ENCODE results near the gene TRAK1.

TRAK1 gene

DNA sequence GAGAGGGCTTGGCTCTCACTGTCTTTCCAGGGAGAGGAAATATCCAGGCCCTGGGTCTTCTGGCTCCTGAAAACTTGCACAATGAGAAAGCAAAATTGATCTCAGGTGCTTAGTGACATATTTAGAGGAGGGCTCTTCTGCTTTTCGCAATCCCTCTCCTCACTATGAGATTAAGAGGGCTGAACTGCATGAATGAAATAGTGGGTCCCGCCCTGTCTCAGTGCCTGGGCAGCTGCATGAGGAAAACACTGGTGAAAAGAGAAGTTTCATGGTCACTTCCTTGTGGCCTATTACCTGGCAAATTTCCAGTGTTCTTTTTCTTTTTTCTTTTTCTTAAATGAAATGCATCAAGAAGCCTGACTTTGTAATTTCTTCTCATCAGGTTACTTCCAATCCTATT is 73.5 kb downstream of the TRAK1 start:
- DNase-seq (ENCODE audit: low read depth) = no peak
- TF ChIP-seq, protein P1, sequence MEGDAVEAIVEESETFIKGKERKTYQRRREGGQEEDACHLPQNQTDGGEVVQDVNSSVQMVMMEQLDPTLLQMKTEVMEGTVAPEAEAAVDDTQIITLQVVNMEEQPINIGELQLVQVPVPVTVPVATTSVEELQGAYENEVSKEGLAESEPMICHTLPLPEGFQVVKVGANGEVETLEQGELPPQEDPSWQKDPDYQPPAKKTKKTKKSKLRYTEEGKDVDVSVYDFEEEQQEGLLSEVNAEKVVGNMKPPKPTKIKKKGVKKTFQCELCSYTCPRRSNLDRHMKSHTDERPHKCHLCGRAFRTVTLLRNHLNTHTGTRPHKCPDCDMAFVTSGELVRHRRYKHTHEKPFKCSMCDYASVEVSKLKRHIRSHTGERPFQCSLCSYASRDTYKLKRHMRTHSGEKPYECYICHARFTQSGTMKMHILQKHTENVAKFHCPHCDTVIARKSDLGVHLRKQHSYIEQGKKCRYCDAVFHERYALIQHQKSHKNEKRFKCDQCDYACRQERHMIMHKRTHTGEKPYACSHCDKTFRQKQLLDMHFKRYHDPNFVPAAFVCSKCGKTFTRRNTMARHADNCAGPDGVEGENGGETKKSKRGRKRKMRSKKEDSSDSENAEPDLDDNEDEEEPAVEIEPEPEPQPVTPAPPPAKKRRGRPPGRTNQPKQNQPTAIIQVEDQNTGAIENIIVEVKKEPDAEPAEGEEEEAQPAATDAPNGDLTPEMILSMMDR (conservative IDR thresholded peaks at IDR 0.05; ENCODE audit: low read length) = no peak
- H3K4me3 ChIP-seq (ENCODE audit: low read length) = no peak overlapping the region

DNA sequence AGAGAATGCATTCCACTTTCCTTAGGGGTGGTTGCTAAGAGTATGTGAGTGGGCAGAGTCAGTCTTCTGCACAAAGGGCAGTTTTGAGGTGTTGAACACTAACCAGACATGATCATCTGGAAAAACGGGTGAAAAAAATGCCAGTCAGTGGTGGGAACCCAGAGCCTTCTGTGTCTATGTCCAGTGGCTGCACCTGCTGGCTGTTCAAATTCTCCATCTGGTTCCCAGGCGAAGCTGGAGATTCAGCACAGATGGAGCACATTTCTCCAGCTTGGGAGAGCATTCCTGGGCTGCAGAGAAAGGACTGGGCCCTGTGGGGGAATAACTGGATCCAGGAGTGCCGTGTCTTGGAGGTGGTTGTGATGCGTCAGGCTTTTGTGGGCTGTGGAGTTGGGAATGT is 74.1 kb downstream of the TRAK1 start:
- H3K4me3 ChIP-seq (ENCODE audit: low read length) = no peak overlapping the region
- peak; percentile 12 for DNase-seq (ENCODE audit: low read depth)
- TF ChIP-seq, protein P1 (conservative IDR thresholded peaks at IDR 0.05; ENCODE audit: low read length) = no peak

DNA sequence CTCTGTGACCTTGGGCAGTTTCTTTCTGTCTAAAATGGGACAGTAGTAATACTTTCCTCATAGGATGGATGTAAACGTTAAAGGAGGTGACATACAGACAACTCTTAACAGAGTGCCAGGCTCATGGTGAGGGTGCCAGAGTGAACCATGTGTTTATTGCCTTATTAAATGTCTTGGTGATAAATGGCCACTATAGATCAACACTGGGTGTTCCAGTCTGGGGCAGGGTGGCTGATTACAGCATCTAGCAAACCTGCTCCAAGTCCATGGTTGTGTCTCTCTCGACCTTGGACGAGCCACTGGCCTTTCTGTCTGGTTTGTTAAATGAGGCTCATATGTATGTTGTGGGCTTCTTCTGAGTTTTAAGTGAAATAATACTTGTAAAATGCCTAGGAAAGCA is 75.1 kb downstream of the TRAK1 start:
- TF ChIP-seq, protein P1 (conservative IDR thresholded peaks at IDR 0.05; ENCODE audit: low read length) = no peak
- DNase-seq (ENCODE audit: low read depth) = no peak
- H3K4me3 ChIP-seq (ENCODE audit: low read length) = no peak overlapping the region

DNA sequence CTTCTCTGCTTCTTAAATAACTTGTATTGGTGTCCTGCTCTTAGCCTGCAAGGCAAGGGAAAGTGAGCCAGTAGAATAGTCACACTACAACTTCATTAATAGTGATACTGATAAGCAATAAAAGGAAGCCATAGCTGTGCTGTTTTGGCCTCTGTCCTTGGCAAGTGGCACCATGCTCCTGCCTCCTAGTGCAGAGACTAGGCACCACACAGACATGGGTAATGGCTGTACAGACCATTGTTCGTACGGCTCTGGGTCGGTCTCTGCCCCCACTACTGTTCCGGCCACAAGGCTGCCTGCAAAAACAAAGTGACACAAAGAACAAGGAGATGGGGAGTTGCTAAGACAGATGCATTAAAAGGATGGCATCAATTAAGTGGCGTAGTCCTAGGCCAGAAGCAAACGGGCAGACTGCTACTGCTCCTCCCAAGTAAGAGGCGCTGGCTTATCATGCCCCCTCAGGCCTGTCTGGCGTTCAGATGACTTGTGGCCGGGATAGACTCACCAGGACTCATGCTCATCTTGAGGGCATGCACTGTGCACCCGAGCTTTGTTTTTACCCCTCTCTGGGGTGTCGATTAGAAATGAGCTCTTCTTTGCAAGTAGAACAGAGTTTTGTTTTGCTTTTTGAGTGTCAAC is 75.6 kb downstream of the TRAK1 start:
- no peak overlapping the region for H3K4me3 ChIP-seq (ENCODE audit: low read length)
- TF ChIP-seq, protein P1 (conservative IDR thresholded peaks at IDR 0.05; ENCODE audit: low read length) = no peak
- no peak for DNase-seq (ENCODE audit: low read depth)

DNA sequence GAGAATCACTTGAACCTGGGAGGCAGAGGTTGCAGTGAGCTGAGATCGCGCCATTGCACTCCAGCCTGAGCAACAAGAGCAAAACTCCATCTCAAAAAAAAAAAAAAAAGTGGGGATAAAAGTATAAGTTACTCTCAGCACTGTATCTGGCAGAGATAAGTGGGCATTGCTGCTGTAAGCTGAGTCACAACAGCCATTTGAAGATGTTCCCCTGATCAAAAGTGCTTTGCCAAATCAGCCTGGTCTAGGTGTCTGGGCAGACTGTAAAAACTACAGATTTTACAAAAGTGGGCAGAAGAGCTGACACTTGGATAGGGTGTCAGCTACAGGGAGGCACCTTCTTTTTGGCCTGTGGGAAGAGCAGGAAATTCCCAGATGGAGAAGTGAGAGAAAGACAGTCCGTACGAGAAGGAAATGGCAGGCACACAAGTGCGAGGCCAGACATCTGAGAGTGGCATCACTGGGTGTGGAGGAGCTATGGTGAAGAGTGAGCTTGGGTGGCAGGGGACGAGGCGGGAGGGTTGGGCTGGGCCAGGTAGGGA is 78.5 kb downstream of the TRAK1 start:
- TF ChIP-seq, protein P1 (conservative IDR thresholded peaks at IDR 0.05; ENCODE audit: low read length) = no peak
- DNase-seq (ENCODE audit: low read depth) = no peak
- no peak overlapping the region for H3K4me3 ChIP-seq (ENCODE audit: low read length)

DNA sequence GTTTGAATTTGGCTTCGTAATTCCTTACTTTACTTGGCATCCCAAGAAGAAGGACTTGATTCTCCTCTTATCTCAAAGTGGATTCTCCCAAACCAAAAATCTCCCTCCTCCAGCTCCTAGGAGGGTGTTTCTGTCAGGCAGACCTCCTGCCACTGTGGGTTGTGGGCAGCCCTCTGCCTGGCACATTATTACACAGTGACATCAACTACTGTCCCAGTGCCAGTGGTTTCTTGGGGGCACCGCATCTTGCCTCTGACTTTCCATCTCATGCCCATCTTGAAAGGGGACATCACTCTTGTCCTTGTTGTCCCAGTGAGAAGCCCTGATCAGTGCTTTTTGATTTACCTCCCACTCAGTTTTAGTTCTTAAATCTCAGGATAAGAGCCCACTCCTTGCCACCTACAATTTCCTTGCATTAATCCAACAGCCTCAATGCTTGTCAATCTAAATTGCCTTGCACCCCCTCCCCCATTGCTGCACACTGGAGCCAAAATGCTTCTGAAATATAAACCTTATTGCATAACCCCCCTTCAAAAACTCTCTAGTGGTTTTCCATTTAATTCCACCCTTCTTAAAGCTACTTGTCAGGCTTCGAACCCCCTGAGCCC is 81.0 kb downstream of the TRAK1 start:
- no peak for DNase-seq (ENCODE audit: low read depth)
- TF ChIP-seq, protein P1 (conservative IDR thresholded peaks at IDR 0.05; ENCODE audit: low read length) = no peak
- H3K4me3 ChIP-seq (ENCODE audit: low read length) = no peak overlapping the region

DNA sequence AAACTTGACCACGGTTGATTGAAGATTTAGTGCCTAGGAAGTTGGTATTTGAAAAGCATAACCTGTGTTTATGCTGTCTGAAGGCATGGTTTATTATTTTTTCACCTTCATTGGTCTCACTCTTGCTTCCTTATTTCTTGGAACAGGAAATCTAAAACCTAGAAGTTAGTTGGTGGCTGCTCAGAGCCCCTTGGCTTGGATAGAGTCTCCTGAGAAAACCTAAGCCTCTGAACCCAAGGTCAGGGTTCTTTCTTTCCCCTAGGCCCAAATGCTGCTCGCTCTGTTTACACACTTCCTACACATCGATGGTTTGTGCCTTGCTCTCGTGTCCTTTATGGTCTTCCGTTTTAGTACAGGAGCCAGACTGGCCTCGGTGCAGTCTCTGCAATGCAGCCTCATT is 82.2 kb downstream of the TRAK1 start:
- H3K4me3 ChIP-seq (ENCODE audit: low read length) = no peak overlapping the region
- TF ChIP-seq, protein P1 (conservative IDR thresholded peaks at IDR 0.05; ENCODE audit: low read length) = no peak
- DNase-seq (ENCODE audit: low read depth) = no peak

Measured in AG10803 (cell line).